Fibroblast of pulmonary artery (primary cell): ENCODE data around the gene ZGRF1.
"Not testable (repeated sequence)": the region's sequence is repeated elsewhere in the genome, so short reads cannot be mapped to it uniquely, and the experiment has no call there.

Experiments
- DNase-seq: peaks from one replicate; pipeline ENCODE4 v3.0.0-alpha.2; 2010; ENCODE audit warnings: low read depth
- H3K4me3 ChIP-seq: replicated peaks from 2 replicates; pipeline ENCODE4 v1.5.1; 2011; ENCODE audit warnings: low read depth, mild to moderate bottlenecking, control low read depth, low read length, moderate library complexity
- TF ChIP-seq, protein P1 (sequence below): IDR thresholded peaks from 2 replicates; pipeline ENCODE4 v1.5.1; 2011; ENCODE audit warnings: mild to moderate bottlenecking, control low read depth, low read length, inconsistent platforms; ENCODE audit errors: missing control alignments

Gene ZGRF1

DNA sequence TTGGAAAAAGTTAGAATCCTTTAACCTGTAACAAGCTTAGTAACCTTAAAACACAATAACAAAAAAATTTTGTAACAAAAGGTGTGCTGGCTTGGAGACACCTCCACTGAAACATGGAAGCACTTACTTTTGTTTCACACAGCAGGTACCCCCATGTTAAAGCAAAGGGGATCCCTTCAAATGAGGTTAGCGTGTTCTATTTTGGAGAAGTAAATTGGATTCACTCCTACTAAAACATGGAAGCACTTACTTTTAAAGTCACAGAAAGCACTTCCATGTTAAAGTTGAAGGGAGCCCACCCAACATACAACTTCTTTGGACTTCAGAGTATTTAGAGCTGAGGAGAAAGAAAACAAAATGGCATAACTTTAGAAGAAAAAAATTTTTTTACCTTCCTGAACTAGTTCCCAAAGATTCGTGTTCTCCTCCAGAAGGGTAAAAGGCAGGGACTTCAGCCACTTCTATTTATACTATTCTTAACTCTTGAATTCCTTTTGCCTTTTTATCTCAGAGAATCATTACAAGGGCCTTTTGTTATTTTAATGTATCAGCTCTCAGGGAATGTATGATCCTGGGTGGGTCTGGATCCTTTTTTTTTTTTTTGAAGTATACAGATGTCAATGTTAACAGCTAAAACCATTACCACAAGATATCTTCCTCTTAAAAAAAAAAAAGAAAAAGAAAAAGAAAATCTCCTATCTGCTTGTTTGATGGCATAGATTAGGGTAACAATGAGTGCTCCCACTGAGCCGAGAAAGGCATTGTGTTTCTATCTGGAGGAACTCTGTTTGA lies 11.8 kb upstream of the ZGRF1 start:
- H3K4me3 ChIP-seq: no peak overlapping the region
- no peak for DNase-seq
- TF ChIP-seq, protein P1, sequence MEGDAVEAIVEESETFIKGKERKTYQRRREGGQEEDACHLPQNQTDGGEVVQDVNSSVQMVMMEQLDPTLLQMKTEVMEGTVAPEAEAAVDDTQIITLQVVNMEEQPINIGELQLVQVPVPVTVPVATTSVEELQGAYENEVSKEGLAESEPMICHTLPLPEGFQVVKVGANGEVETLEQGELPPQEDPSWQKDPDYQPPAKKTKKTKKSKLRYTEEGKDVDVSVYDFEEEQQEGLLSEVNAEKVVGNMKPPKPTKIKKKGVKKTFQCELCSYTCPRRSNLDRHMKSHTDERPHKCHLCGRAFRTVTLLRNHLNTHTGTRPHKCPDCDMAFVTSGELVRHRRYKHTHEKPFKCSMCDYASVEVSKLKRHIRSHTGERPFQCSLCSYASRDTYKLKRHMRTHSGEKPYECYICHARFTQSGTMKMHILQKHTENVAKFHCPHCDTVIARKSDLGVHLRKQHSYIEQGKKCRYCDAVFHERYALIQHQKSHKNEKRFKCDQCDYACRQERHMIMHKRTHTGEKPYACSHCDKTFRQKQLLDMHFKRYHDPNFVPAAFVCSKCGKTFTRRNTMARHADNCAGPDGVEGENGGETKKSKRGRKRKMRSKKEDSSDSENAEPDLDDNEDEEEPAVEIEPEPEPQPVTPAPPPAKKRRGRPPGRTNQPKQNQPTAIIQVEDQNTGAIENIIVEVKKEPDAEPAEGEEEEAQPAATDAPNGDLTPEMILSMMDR: no peak

DNA sequence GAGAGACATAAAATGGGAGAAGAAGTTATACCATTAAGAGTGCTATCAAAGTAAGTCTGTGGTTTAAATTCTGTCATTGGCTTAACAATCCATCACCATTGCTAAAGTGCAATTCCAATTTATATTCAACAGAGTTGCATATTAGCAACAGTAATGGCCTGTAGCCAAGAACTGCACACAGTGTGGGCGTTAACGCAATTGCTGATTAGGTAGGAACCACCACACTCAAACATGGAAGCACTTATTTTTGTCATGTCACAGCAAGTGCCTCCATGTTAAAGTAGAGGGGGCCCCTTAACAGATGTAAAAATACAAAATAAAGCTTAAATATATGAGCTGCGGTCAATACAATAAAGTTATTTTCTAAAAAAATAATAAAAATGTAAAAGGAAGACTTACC lies 11.1 kb upstream of the ZGRF1 start:
- DNase-seq: no peak
- no peak overlapping the region for H3K4me3 ChIP-seq
- TF ChIP-seq, protein P1: no peak

DNA sequence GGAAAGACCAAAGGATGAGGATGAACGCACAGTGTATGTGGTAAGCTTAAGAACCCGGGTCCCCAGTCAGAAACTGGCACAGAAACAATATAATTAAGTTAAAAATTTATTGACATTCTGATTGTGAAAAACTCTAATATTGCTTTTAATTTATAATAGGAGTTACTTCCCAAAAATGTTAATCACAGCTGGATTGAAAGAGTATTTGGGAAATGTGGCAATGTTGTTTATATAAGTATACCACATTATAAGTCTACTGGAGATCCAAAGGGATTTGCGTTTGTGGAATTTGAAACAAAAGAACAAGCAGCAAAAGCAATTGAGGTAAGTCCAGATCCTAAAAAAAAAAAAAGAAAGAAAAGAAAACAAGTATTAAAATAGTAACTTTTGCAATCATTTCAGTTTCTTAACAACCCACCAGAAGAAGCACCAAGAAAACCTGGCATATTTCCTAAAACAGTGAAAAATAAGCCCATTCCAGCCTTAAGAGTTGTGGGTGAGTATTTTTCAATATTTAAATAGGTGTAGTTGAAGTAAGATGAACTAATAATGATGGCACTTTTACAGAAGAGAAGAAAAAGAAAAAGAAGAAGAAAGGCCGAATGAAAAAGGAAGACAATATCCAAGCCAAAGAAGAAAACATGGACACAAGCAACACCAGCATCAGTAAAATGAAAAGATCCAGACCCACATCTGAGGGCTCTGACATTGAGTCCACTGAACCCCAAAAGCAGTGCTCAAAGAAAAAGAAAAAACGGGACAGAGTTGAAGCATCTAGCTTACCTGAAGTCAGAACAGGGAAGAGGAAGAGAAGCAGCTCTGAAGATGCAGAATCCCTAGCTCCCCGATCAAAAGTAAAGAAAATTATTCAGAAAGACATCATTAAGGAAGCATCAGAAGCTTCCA lies 10.2 kb upstream of the ZGRF1 start:
- no peak overlapping the region for H3K4me3 ChIP-seq
- TF ChIP-seq, protein P1: no peak
- DNase-seq: no peak

DNA sequence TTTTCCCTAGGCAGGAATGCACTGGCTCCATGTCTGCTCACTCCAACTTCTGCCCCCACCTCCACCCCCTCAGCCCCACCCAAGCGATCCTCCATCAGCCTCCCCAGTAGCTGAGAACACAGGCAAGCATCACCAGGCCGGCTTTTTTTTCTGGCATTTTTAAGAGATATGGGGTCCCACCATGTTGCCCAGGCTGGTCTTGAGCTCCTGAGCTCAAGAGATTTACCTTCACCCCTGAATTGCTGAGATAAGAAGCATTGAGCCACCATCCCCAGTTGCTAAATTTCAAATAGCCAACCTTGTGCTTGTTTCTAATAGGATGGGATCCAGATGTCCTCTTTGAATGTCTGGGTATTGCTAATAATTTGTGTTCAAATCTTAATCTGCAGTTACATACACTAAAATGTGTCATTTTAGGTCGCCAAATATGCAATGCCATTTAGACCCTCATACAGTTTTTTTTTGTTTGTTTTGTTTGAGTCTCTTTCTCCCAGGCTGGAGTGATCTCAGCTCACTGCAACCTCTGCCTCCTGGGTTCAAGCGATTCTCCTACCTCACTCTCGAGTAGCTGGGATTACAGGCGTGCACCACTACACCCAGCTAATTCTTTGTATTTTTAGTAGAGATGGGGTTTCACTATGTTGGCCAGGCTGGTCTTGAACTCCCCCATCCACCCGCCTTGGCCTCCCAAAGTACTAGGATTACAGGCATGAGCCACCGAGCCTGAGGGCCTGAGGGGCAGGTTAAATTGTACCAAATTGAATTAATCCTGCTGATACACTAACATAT lies 9.0 kb upstream of the ZGRF1 start:
- no peak overlapping the region for H3K4me3 ChIP-seq
- DNase-seq: no peak
- TF ChIP-seq, protein P1: no peak

DNA sequence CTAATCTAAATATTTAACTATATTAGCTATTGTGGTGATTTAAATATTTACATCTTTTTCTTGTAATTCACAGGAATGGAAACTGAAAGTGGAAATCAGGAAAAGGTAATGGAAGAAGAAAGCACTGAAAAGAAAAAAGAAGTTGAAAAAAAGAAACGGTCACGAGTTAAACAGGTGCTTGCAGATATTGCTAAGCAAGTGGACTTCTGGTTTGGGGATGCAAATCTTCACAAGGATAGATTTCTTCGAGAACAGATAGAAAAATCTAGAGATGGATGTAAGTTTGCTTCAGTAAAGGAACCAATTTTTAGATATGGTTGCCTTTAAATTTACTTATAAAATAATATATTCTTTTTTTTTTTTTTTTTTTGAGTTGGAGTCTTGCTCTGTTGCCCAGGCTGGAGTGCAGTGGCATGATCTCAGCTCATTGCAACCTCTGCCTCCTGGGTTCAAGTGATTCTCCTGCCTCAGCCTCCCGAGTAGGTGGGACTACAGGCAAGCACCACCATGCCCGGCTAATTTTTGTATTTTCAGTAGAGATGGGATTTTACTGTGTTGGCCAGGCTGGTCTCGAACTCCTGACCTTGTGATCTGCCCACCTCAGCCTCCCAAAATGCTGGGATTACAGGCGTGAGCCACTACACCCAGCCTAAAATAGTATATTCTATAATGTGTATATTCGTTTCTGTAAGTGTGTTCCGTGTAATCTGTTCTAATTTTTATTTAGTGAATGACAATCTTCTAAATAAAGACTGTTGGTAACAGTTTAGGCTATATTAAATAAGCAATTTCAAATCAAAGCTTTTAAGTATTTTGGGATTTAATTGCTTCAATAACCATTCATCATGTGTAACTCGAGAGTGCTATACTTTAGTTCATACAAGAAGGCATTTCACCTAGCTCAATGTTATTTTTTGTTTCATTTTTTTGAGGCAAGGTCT lies 8.2 kb upstream of the ZGRF1 start:
- DNase-seq, H3K4me3 ChIP-seq: not testable (repeated sequence)

DNA sequence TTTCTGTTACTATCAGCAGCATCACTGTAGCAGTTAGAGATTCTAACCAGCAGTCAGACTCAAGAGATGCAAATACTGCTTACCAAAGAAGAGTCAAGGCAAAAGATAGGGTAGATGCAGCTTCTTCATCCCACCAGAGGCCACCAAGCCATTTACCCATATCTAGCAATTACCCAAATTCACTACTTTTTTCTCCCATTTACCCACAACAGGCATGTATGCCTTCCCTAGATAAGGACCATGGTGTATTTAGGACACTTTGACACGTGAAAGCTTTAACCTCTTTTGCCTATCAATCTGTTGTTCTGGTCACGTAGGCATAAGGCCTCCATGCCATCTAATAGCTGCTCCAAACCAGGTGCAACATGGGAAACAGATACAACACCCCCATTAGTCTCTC lies 5.8 kb upstream of the ZGRF1 start:
- no peak overlapping the region for H3K4me3 ChIP-seq
- TF ChIP-seq, protein P1: no peak
- DNase-seq: no peak
